ENCODE results near the gene LTB4R2. TPM values are rescaled to one million over a fixed set of nuclear protein-coding genes. Genes with fewer than 3 reads are reported as not detected.

The LTB4R2 gene
- total RNA-seq, 1 experiment from 2014 or later = 0.72 TPM

DNA sequence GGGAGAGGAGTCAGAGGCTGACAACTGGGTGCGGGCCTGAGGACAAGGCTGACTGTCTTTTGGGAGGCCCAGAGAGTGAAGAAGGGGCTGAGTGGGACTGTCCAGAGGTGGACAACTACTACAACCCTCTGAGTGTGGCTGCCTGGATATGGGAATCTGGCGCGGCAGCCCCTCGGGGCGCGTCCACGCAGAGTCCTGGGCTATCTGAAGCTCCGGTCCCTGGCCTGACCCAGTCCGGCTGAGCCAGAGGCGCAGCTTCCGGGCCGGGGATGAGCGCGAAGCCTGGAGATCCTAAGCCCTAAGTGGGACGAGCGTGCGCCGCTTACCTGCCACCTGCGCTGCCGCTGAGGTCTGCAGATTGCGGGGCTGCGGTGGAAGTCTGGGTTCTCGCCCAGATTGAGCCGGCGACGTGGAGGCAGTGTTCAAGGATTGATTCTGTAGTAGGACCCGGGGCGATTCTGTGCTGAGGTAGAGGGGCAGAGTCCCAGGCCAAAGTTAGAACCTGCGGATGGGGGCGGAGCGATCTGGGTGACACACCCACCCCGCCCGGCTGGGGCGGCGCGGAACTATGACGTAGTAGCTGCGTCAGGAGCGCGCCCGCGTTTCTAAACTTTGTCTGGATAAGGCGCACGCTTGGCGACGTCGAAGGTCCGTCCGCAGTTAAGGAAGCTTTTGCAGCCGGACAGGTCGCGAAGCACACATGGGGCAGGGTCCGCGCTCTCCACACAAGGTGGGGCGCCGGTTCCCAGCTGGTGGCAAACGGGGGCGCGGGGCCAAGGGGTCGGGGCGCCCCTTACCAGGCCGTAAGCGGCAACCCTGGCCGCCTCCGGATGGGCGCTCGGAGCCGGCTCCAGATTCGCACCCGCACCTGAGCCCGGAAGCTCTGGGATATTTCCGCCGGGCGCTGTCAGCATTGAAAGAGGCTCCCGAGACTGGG lies 10.4 kb upstream of the LTB4R2 start, which contains the start of the genes DHRS1 and NOP9:
DHRS1 (minus strand) TSS at position 526 of the 937 bp plus-strand sequence. CDS start 674 bp downstream, outside the sequence.
NOP9 (plus strand) TSS at position 596 of the 937 bp plus-strand sequence; CDS start at position 701, 105 bp downstream.
- peak; percentile 82 for DNase-seq (ENCODE audit: low read depth)

DNA sequence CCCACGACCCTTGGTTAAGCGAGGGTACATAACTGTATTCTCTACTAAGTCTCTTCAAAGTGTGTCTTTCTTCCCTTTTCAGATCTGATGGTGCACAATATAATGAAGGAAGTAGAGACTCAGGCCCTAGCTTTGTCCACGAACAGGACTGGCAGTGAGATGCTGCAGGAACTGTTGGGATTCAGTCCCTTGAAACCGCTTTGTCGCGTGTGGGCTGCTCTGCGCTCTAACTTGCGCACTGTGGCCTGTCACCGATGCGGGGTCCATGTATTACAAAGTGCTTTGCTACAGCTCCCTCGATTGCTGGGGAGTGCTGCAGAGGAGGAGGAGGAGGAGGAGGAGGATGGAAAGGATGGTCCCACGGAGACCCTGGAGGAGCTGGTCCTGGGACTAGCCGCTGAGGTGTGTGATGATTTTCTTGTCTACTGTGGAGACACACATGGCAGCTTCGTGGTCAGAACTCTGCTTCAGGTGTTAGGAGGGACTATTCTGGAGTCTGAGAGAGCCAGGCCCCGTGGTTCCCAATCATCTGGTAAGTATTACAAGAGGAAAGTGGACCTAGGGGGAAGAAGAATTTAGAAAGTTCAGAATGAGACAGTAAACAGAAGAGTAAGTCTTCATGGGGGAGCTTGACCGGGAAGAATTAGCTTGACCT lies 9.5 kb upstream of the LTB4R2 start:
- DNase-seq (ENCODE audit: low read depth) = no peak

DNA sequence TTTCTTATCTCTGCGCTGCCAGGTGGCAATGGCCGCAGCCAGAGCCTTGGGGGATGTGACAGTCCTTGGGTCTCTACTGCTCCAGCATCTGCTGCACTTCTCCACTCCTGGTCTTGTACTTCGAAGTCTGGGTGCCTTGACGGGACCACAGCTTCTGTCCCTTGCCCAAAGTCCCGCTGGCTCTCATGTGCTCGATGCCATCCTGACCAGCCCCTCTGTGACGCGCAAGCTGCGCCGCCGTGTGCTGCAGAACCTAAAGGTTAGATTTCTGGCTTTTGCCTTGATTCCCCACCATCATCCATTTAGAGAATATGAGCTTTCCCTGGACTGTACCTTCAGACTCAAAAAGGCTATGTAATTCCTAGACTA lies 5.9 kb upstream of the LTB4R2 start:
- DNase-seq (ENCODE audit: low read depth) = no peak

DNA sequence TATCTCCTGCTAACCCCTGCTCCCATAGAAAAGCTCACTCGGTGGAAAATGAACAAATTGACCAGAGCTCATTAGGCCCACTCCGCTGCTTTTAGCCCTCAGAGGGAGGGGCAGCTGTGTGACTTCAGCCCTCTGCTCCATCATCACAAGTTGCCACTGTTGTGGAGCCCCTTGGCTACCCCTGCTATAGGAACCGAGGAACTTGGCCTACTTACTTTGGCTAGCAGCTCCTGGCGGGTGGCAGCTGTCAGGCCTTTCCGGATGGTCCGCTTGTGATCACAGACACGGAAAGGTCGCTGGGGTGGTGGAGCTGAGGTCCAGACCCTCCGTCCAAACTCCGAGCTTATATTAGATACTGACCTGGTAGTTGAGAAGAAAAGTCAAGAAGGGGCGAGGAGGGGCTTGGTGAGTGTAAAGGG lies 2.8 kb upstream of the LTB4R2 start:
- no peak for DNase-seq (ENCODE audit: low read depth)

DNA sequence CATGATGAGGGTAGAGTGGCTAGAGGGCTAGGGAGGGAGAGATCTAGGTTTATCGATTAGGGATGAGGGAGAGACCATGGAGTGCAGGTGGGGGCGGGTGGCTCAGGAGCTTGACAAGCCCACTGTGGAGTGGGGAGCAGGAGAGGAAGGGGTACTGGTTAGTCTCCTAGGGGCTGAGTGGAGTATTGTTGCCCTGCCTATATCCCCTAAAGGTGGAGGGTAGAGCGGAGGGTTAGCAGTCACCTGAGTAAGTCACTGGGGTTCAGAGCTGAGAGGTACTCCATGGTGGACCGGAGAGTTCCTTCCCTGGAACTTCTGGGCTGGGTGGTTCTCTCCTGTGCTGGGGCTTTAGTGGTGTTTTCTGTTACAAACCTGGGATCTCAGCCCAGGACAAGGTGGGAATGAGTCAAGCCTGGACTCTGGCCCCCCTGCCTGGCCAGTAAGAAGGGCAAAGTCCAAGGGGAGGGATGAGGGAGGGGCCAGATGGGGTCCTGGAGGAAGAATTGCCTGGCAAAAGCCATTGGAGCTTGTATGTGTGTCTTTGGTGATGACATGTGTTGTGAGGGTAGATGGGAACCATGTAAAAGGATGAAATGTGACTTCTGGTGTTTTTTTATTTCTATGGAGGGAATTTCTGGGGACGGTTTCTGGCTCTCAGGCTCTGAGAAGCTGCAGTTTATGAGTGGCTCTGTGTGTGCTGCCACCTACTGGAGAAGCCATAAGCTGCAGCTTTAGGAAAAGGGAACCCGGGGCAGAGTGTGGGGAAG lies 2.2 kb upstream of the LTB4R2 start, which contains the start of gene CIDEB:
CIDEB (minus strand) TSS at position 403 of the 767 bp plus-strand sequence; CDS start at position 284, 119 bp downstream.
- peak; percentile 53 for DNase-seq (ENCODE audit: low read depth)

DNA sequence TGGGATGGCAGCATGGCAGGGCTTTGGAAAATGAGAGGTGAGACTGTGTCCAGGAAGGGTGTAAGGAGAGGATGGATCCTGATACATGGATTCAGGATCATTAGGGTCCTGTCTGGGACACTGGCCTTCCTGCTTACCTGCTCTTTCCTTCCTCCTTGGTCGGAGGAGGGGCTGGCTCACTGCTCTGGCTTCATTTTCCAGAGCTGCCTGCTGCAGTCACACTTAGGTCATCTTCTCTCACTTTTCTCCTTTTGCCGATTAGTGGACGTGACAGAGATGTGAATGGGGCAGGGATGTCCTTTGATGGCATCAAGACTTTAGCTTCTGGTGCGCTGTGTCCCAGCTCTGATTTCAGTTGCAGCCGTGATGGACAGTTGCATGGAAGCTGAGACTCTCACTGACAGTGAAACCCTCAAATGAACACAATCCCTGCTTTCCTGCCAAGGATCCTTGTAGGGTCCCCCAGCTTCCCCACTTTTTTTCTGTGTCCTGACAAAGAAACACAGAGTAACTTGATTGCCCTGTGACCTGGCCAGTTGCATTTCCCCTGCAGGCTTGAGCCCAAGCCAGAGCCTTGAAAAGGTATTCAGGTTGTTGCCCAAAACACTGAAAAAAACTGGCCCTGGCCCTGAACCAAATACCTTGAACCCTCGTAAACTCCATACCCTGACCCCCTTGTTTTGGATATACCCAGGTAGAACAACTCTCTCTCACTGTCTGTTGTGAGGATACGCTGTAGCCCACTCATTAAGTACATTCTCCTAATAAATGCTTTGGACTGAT lies 1.4 kb upstream of the LTB4R2 start:
- DNase-seq (ENCODE audit: low read depth) = no peak

DNA sequence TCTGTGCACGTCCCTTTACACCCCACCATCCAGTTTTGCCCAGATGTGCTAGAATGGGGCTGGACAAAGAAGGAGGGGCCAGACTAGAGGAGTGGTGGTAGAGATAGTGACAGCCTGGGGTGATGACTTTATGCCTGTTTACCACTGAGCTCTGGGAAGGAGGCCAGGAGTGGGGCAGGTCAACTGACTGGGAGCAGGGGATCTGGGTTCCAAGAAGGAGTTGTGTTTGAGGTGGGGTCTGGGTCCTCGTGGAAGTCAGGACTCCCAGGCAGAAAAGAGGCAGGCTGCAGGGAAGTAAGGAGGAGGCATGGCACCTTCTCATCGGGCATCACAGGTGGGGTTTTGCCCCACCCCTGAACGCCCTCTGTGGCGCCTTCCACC lies 315 bp downstream of the LTB4R2 start:
- no peak for DNase-seq (ENCODE audit: low read depth)

DNA sequence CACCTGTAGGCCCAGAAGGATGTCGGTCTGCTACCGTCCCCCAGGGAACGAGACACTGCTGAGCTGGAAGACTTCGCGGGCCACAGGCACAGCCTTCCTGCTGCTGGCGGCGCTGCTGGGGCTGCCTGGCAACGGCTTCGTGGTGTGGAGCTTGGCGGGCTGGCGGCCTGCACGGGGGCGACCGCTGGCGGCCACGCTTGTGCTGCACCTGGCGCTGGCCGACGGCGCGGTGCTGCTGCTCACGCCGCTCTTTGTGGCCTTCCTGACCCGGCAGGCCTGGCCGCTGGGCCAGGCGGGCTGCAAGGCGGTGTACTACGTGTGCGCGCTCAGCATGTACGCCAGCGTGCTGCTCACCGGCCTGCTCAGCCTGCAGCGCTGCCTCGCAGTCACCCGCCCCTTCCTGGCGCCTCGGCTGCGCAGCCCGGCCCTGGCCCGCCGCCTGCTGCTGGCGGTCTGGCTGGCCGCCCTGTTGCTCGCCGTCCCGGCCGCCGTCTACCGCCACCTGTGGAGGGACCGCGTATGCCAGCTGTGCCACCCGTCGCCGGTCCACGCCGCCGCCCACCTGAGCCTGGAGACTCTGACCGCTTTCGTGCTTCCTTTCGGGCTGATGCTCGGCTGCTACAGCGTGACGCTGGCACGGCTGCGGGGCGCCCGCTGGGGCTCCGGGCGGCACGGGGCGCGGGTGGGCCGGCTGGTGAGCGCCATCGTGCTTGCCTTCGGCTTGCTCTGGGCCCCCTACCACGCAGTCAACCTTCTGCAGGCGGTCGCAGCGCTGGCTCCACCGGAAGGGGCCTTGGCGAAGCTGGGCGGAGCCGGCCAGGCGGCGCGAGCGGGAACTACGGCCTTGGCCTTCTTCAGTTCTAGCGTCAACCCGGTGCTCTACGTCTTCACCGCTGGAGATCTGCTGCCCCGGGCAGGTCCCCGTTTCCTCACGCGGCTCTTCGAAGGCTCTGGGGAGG lies 985 bp downstream of the LTB4R2 start, which contains the start of gene LTB4R:
LTB4R (plus strand) TSS at position 857 of the 959 bp plus-strand sequence. CDS start 4,150 bp downstream, outside the sequence.
- DNase-seq (ENCODE audit: low read depth) = no peak

DNA sequence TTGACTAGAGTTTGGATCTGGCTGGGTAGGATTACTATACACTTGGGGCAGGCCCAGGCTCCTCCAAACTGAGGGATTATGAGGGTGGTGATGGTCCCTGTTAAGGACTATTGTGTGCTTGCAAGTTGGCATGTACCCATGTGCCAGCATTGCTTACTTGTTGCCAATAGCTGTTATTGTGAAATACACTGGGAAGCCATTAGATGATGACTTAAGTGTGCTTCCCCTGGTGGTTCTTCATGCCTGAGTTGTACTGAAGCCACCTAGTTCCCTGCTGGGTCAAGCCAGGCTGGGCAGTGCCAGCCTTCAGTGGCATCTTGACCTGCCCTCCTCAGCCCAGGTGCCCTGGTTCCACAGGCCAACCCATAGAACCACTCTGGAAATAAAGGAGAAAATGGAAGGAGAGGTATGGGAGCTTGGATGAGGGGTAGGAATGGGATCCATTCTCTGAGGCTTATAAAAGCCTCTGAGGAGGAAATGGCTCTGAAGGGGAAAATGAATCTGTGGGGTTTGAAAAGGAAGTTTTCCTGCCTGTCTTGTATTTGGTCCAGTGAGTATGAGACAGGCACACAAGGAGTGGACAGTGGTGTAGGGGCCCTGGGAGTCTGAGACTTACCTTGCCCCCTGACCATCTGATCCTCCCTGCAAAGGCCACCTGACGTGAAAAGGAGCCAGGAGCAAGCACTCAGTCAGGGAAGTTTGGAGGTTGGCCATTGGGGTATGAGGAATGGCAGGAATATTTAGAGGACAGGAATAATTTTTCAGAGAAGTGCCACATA lies 2.1 kb downstream of the LTB4R2 start:
- DNase-seq (ENCODE audit: low read depth) = no peak

DNA sequence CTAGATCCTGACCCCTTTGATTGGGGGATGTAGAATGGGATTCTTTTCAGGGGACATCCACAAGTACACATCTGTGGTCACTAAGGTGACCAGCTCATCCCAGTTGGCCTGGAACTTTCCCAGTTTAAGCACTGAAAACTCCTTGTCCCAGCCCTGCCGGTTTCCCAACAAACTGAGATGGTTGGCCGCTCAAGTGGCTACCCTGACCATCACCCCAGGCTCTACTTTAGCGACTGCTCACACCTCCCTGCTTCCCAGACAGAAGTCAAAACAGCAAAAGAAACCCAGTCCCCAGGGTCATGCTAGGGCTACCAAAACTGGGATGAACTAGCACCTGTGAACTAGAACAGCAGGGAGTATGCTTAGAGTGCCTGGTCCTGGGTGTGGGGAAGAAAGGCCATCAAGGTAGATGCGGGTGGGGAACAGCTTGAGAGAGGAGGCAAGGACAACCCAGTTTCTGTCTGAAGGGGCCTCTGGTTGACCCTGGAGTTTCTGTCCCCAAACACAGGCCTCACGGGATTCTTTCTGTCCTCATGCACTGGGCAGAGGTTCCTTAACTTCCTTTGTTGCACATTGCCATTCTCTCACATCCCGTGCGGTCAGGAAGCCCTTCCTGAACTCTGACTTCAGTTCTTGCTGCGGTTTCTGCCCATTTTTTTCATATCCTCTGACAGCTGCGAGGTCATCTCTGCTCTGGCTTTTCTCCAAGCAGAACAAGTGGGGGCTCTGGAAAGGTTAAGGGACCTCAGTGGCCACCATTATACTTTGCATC lies 3.0 kb downstream of the LTB4R2 start:
- peak; percentile 40 for DNase-seq (ENCODE audit: low read depth)

DNA sequence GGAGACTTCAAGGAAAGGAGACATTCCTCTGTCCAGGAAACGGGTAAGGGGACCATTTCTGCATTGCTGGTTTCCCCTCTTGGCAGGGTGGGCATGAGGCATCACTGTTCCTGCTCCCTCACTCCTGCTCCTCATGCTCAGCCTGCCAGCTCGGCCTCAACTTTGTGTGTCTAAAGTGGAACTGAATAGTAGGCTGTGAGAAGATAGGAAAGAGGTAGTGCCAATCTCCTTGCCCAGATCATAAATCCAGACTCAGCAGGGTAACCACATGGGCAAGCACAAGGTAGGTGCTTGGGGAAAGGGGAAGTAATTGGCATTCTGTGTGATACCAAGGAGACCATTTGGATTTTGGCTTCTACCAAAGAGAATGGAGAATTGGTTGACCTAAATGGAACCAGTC lies 4.0 kb downstream of the LTB4R2 start:
- DNase-seq (ENCODE audit: low read depth) = no peak

DNA sequence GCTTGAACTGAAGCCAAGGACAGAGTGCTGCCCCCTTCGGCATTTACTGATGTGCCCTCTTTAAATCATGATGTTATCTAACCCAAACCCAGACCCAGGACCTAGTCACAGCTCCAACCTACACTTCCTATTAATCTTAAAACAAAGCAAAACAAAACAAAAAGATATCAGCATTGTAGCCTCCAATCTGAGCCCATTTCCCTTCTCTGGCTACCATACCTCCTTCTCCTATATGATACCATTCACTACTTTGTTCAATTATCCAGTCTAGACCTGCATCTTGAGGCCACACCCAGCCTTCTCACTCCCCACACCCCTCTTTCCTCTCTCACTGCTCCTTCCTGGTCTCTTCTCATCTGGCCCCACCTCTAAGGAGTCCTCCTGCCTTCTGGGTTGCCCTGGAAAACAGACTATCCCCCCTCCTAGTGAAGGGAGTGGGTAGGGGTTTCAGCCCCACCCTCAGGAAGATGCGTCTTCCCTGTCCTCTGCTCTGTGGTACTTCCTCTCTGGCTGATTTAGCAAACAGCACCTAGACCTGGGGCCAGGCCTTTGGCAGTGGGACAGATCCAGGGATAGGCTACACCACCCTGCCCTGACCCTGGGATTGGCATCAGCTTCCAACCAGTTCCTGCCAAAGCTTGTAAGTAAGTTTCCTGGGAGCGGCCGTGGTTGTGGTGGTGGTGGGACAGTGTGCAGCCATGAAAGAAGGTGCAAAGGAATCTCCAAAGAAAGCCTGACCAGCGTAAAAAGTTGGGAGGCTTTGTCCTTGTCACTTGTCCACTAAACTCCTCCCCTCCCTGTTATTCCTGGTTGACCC lies 4.6 kb downstream of the LTB4R2 start:
- no peak for DNase-seq (ENCODE audit: low read depth)

DNA sequence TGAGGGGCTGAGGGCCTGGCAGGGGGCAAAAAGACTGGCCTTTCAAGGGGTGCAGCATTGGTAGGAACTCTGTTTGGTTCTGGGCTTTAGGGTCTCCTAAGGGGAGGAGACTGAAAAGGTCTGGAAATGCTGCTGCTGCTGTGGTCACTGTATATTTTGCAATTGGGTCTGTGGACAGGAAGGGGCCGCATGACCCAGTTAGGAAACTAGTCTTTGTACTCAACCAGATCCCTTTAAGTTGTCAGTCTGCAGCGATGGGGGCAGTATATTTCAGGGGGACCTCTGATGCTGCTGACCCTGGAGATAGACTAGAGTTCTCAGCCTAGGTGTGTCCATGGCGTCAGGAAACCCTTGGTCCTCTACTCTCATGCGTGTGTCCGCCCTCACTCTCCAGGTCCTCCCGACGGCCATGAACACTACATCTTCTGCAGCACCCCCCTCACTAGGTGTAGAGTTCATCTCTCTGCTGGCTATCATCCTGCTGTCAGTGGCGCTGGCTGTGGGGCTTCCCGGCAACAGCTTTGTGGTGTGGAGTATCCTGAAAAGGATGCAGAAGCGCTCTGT lies 5.4 kb downstream of the LTB4R2 start:
- DNase-seq (ENCODE audit: low read depth) = no peak

DNA sequence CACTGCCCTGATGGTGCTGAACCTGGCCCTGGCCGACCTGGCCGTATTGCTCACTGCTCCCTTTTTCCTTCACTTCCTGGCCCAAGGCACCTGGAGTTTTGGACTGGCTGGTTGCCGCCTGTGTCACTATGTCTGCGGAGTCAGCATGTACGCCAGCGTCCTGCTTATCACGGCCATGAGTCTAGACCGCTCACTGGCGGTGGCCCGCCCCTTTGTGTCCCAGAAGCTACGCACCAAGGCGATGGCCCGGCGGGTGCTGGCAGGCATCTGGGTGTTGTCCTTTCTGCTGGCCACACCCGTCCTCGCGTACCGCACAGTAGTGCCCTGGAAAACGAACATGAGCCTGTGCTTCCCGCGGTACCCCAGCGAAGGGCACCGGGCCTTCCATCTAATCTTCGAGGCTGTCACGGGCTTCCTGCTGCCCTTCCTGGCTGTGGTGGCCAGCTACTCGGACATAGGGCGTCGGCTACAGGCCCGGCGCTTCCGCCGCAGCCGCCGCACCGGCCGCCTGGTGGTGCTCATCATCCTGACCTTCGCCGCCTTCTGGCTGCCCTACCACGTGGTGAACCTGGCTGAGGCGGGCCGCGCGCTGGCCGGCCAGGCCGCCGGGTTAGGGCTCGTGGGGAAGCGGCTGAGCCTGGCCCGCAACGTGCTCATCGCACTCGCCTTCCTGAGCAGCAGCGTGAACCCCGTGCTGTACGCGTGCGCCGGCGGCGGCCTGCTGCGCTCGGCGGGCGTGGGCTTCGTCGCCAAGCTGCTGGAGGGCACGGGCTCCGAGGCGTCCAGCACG lies 6.1 kb downstream of the LTB4R2 start:
- DNase-seq (ENCODE audit: low read depth) = no peak

DNA sequence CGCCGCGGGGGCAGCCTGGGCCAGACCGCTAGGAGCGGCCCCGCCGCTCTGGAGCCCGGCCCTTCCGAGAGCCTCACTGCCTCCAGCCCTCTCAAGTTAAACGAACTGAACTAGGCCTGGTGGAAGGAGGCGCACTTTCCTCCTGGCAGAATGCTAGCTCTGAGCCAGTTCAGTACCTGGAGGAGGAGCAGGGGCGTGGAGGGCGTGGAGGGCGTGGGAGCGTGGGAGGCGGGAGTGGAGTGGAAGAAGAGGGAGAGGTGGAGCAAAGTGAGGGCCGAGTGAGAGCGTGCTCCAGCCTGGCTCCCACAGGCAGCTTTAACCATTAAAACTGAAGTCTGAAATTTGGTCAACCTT lies 6.6 kb downstream of the LTB4R2 start:
- DNase-seq (ENCODE audit: low read depth) = no peak

All from RPMI7951 (cell line).